NCI-H82 treated with DMSO at 0.1 percent for 48 hours (cell line): ENCODE data around the gene SEMA3E.
"Not testable (repeated sequence)": the region's sequence is repeated elsewhere in the genome, so short reads cannot be mapped to it uniquely, and the experiment has no call there.

ENCODE experiments used
- DNase-seq: peaks from one replicate; lab custom pipeline; 2025; ENCODE audit not compliant: unreplicated experiment; lab: John Stamatoyannopoulos, UW

SEMA3E gene

DNA sequence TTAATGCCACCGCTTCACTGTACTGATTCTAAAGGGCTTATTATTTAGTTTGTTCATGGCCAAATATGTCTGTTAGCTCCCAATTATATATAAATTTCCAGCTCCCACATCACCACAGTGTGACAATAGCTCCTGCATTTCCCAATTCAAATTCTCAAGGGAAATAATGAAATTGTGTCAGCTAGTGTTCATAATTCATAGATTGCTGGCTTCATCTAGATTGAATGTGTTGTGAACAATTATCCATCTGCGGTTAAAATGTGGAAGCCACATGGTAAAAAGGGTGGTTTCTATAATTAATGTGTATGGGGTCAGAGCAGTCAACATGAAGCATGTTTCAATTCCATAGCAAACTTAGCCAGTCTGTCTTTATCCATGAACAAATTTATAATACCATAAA, 154.3 kb downstream of the SEMA3E start:
- no peak for DNase-seq

- no peak for DNase-seq
Observed at GRCh38 chr7:83492802-83493201, 156.1 kb downstream of the SEMA3E start.

DNA sequence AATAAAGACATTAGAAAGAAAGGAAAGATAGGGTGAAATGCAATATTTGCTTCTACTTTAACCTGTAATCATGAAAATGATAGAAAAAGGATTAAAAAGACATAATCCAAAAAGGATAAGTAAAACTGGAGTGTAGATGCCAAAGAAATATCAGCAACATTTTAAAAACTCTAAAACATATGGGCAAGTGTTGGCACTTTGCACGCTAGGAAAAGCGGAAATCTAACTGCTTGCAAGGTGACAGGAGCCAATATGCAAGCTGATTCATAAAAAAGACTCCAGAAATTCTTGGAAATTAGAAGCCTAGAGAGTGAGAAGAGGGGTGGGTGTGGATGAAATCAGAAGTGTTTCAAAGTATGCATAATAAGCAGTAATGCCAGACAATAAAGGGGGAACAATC, 161.1 kb downstream of the SEMA3E start:
- DNase-seq: no peak

DNA sequence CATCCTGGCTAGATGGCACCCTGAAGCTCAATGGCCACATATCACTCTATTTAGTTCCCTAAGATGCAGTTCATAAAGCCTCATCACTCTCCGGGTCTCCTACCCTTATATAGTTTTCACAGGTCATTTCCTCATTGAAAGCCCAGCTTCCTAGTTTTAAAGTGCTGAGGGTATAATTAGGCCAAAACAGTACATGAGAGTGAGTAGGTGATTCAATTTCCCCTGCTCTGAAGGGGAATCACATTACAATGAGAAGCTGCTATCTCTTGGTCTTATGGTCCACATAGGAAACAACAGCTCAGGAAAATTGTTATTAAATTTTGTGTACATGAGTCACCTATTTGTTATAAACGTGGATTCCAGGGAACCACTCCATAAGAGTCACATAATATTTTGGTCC, 162.0 kb downstream of the SEMA3E start:
- DNase-seq: no peak

DNA sequence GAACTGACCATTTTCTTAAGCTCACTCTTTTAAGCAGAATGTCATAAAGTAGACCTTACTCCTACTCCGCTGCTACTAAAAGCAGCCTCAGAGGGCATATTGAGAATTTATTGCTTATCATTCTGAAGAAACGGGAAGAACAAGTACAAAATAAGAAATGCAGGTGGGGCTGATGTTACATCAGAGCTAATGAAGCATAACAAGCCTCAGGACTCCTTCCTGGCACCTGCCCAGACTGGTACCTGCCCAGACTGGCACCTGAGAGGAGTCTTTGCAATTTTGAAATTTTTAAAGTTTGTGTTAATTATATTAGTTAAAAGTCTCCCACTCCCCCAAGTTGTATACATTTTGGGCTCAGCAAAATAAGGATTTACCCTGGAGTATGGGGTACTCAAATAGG, 162.4 kb downstream of the SEMA3E start:
- no peak for DNase-seq

DNA sequence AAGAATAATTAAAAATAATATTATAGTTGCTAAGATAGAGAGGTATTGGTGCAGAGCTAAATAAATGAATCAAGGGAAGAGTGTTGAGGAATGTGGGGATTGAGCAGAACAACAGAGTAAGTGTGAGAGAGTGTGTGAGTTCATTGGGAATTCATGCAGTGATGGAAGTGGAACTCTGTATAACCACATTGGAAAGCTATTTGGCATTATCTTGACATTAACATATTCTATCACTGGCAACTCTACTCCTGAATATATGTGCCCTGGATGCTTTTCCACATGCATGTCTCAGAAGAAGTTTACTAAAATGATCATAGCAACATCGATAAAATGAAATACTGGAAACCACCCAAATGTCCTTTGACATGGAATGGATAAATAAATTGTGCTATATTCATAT, 164.1 kb downstream of the SEMA3E start:
- no peak for DNase-seq

- DNase-seq: no peak
Observed at GRCh38 chr7:83484266-83484665, 164.7 kb downstream of the SEMA3E start.

DNA sequence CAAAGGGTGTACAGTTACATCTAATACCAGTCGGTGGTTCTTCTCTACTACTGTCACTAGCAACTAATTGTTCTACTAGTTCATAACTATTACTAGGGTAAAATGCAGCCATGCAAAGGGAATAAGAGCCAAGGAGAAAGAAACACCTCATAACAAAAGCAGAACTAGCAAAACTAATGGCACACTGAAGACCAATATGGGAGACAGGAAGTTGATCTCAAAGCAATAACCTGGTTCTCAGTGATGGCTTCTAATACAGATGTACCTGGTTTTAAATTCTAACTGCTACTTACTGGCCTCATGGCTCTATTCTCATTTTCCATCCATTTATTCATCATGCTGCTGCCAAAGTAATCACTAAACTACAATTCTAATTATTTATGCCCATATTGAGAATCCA, 170.3 kb downstream of the SEMA3E start:
- no peak for DNase-seq

- no peak for DNase-seq
Observed at GRCh38 chr7:83476511-83477050, 172.4 kb downstream of the SEMA3E start.

- DNase-seq: no peak
Observed at GRCh38 chr7:83475420-83475819, 173.5 kb downstream of the SEMA3E start.

DNA sequence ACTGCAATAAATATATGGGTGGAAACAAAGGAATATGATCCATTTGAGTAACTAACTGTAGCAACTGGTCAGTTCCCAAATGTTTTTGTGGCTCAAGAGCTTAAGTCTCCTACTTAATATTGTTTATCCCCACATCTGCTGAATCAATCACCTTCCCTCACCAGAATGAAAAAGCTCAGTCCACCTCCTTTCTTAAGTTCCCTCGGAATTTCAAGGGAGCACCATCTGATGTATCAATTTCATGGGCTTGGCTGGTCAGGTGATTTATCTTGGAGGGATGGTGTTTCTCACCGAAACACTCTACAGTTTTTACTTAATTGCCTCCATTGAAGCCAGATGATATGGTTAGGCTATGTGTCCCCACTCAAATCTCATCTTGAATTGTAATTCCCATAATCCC, 176.6 kb downstream of the SEMA3E start:
- no peak for DNase-seq

DNA sequence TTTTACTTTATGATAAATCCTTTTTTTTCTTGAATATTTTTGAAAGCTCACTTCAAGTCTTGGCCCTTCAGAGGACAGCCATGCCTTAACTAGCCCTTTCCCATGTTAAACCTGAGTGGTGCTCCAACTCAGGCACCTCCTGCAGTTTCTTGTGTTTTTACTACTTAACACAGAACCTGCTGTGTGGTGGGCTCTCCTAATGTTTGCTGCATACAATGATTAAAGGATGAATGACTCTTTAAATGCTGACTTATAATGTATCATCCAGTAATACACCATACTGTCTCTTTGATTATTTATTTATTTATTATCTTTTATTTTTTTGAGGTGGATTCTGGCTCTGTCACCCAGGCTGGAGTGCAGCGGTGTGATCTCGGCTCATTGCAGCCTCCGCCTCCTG, 179.4 kb downstream of the SEMA3E start:
- DNase-seq: no peak

- no peak for DNase-seq
Observed at GRCh38 chr7:83469076-83469475, 179.9 kb downstream of the SEMA3E start.

GRCh38 chr7:83468251-83468739, 180.6 kb downstream of the SEMA3E start:
- DNase-seq: no peak

DNA sequence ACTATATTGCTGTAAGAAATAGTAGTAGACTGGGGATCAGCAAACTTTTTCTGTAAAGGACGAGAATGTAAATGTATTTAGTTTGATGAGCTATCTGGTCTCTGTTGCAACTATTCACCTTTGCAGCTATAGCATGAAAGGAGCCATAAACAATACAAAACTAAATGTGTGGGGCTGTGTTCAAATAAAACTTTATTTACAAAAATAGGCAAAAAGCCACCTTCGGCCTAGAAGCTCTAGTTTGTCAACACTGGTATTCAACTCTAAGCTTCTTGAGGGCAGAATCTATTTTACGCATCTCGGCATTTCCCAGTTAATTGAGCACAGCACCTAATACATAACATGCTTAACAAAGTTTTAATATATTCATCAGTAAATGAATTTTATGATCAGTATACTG, 181.4 kb downstream of the SEMA3E start:
- no peak for DNase-seq

DNA sequence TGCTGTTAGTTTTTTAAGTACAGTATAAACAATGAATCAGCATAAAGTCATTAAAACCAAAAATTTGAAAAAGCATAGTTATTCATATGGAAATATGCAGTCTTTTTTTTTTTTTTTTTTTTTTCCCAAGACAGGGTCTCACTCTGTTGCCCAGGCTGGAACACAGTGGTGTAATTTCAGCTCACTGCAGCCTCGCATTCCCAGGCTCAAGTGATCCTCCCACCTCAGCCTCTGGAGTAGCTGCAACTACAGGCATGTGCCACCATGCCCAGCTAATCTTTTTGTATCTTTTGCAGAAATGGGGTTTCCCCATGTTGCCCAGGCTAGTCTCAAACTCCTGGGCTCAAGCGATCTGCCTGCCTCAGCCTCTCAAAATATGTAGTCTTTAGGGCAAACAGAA, 182.0 kb downstream of the SEMA3E start:
- no peak for DNase-seq

GRCh38 chr7:83466187-83466923, 182.6 kb downstream of the SEMA3E start:
- no peak for DNase-seq

DNA sequence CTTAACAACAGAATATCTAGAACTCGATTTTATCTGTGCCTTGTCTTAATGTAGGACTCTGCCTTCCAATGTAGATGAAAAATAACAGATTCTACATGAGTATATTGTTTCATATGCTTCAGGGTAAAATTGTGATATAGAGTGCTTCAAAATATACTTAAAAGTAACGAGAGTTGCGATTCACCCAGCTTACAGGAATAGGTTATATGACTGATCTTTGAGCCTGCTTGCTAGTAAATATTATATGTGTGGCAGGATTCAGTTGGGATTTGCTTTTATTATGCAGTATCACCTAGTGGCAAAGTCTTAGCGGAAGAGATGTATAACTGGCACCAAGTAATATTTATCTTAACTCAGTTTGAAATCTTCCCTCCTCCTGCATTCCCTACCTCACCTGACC, 183.3 kb downstream of the SEMA3E start:
- no peak for DNase-seq

- not testable (repeated sequence) for DNase-seq
Observed at GRCh38 chr7:83461820-83462219, 187.1 kb downstream of the SEMA3E start.

DNA sequence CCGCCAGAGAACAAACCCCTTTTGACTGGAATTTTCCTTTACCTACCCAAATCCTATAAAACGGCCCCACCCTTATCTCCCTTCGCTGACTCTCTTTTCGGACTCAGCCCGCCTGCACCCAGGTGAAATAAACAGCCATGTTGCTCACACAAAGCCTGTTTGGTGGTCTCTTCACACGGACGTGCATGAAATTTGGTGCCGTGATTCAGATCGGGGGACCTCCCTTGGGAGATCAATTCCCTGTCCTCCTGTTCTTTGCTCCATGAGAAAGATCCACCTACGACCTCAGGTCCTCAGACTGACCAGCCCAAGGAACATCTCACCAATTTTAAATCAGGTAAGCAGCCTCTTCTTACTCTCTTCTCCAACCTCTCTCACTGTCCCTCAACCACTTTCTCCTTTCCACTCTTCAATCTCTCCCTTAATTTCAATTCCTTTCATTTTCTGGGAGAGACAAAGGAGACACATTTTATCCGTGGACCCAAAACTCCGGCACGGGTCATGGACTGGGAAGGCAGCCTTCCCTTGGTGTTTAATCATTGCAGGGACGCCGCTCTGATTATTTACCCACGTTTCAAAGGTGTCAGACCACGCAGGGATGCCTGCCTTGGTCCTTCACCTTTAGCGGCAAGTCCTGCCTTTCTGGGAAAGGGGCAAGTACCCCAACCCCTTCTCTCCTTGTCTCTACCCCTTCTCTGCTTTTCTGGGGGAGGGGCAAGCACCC, 188.8 kb downstream of the SEMA3E start:
- DNase-seq: not testable (repeated sequence)

DNA sequence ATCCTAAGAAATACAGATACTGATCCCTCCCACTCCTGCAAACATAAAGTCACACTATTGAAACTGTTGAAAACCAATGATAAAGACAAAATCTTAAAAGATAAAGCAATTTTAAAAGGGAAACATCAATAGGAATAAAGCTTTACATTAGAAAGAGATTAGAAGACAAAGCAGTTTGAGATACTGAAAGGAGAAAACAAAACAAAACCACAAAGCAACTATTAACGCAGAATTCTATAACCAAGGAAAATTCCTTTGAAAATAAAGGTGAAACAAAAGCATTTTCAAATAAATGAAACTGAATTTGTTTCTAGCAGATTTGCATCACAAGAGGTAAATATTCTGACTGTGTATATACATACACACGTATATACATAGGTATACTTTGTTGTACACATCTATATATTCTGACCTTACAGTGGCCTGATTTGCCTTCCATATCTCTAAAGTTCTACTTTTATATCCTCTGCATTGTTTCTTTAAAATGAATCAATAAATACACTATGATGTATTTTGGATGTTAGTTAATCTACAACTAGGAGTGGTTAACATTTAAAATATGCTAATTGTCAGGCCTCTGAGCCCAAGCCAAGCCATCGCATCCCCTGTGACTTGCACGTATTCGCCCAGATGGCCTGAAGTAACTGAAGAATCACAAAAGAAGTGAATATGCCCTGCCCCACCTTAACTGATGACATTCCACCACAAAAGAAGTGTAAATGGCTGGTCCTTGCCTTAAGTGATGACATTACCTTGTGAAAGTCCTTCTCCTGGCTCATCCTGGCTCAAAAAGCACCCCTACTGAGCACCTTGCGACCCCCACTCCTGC, 189.6 kb downstream of the SEMA3E start:
- DNase-seq: not testable (repeated sequence)
